Liver (tissue), 9 donors: ENCODE results near the gene COPE. TPM values are rescaled to one million over a fixed set of nuclear protein-coding genes. Genes with fewer than 3 reads are reported as not detected.
A peak's percentile ranks its signal among the peaks of the same experiment; 100 is the strongest.

Experiments
- DNase-seq: peaks from one replicate; pipeline ENCODE4 v3.0.0-alpha.2; 2017; ENCODE audit warnings: low spot score
- H3K27ac ChIP-seq, 2 donors: one replicate each; pipeline ENCODE4 v1.7.0; 2013; ENCODE audit warnings: inconsistent platforms in 2 of 2, low read length in 2 of 2, control low read depth in 1 of 2, low read depth in 1 of 2, mild to moderate bottlenecking in 1 of 2
- H3K27me3 ChIP-seq, 4 donors: one replicate each; pipeline versions ENCODE4 v1.6.1 to v1.7.0; 2013; ENCODE audit warnings: low read length in 3 of 4, inconsistent platforms in 1 of 4, mild to moderate bottlenecking in 1 of 4, moderate library complexity in 1 of 4; ENCODE audit not compliant: control insufficient read depth in 4 of 4, insufficient read depth in 4 of 4
- H3K36me3 ChIP-seq, 4 donors: one replicate each; pipeline versions ENCODE4 v1.6.1 to v1.7.0; 2013; ENCODE audit warnings: low read length in 3 of 4, mild to moderate bottlenecking in 3 of 4, low read depth in 1 of 4, moderate library complexity in 1 of 4; ENCODE audit not compliant: control insufficient read depth in 4 of 4, insufficient read depth in 3 of 4
- H3K4me1 ChIP-seq, 4 donors: one replicate each; pipeline versions ENCODE4 v1.6.1 to v1.7.0; 2013; ENCODE audit warnings: low read length in 3 of 4, mild to moderate bottlenecking in 3 of 4, moderate library complexity in 1 of 4; ENCODE audit not compliant: control insufficient read depth in 4 of 4, insufficient read depth in 4 of 4
- H3K4me3 ChIP-seq, 3 donors: one replicate each; pipeline versions ENCODE4 v1.6.1 to v1.7.0; 2013; ENCODE audit warnings: low read length in 3 of 3, control low read depth in 1 of 3, low read depth in 1 of 3, mild to moderate bottlenecking in 1 of 3
- H3K9ac ChIP-seq, 2 donors: one replicate each; pipeline ENCODE4 v1.7.0; 2013; ENCODE audit warnings: low read length in 2 of 2, mild to moderate bottlenecking in 2 of 2, moderate library complexity in 2 of 2, control low read depth in 1 of 2, low read depth in 1 of 2
- H3K9me3 ChIP-seq, 4 donors: one replicate each; pipeline versions ENCODE4 v1.6.1 to v1.7.0; 2013; ENCODE audit warnings: low read length in 3 of 4; ENCODE audit not compliant: control insufficient read depth in 4 of 4
- ATF3 ChIP-seq: IDR thresholded peaks from 2 replicates; pipeline ENCODE4 v1.6.1; 2016; ENCODE audit warnings: antibody characterized with exemption
- CTCF ChIP-seq: fragments of 150-350 bp; IDR thresholded peaks from 2 replicates; pipeline ENCODE4 v1.5.1; 2017; ENCODE audit warnings: improper control_type of control experiment, low read depth, low read length; ENCODE audit not compliant: missing input control
- EGR1 ChIP-seq, 2 donors: IDR thresholded peaks; 2 replicates each; pipeline ENCODE4 v1.6.1; 2016 to 2018; ENCODE audit warnings: antibody characterized with exemption in 2 of 2, low read depth in 2 of 2
- FOXA1 ChIP-seq: IDR thresholded peaks from 2 replicates; pipeline ENCODE4 v1.6.1; 2016; ENCODE audit warnings: antibody characterized with exemption
- GABPA ChIP-seq, 2 donors: IDR thresholded peaks in 1 of 2; conservative IDR thresholded peaks in 1 of 2; 2 replicates each; pipeline ENCODE4 v1.6.1; 2016; ENCODE audit warnings: antibody characterized with exemption in 2 of 2, mild to moderate bottlenecking in 1 of 2, moderate library complexity in 1 of 2
- HNF4A ChIP-seq, 2 donors: conservative IDR thresholded peaks; 2 replicates each; pipeline ENCODE4 v1.6.1; 2016; ENCODE audit warnings: antibody characterized with exemption in 2 of 2, mild to moderate bottlenecking in 2 of 2
- HNF4G ChIP-seq: IDR thresholded peaks from 2 replicates; pipeline ENCODE4 v1.6.1; 2016; ENCODE audit warnings: antibody characterized with exemption
- JUND ChIP-seq, 2 donors: IDR thresholded peaks; 2 replicates each; pipeline ENCODE4 v1.6.1; 2016; ENCODE audit warnings: antibody characterized with exemption in 2 of 2
- MAX ChIP-seq: IDR thresholded peaks from 2 replicates; pipeline ENCODE4 v1.6.1; 2016; ENCODE audit warnings: antibody characterized with exemption
- REST ChIP-seq: IDR thresholded peaks from 2 replicates; pipeline ENCODE4 v1.6.1; 2016; ENCODE audit warnings: antibody characterized with exemption, mild to moderate bottlenecking
- RXRA ChIP-seq, 2 donors: IDR thresholded peaks; 2 replicates each; pipeline ENCODE4 v1.6.1; 2017 to 2018; ENCODE audit warnings: antibody characterized with exemption in 2 of 2, mild to moderate bottlenecking in 1 of 2
- SP1 ChIP-seq: IDR thresholded peaks from 2 replicates; pipeline ENCODE4 v1.6.1; 2018; ENCODE audit warnings: antibody characterized with exemption, mild to moderate bottlenecking
- TAF1 ChIP-seq: conservative IDR thresholded peaks from 2 replicates; pipeline ENCODE4 v1.6.1; 2016; ENCODE audit warnings: antibody characterized with exemption, mild to moderate bottlenecking
- YY1 ChIP-seq: IDR thresholded peaks from 2 replicates; pipeline ENCODE4 v1.6.1; 2016; ENCODE audit warnings: antibody characterized with exemption, mild to moderate bottlenecking
- ZBTB33 ChIP-seq: IDR thresholded peaks from 2 replicates; pipeline ENCODE4 v1.6.1; 2016; ENCODE audit warnings: antibody characterized with exemption
- WGBS: extraction: QIAGEN DNeasy Blood & Tissue Kit; methylation state at CpG from one replicate; pipeline ENCODE4 v1.1.7; 2013; 5-methylcytosine and 5-hydroxymethylcytosine counted together
- polyA plus RNA-seq, 2 donors: library from polyadenylated mRNA; stranded (reverse) in 1 of 2; unstranded in 1 of 2; fragments of 200-250 nt in 1 of 2; fragments of >200 nt in 1 of 2; fragmentation: Nextera tagmentation in 1 of 2; extraction: Ambion mirVana in 1 of 2; gene quantifications; one replicate each; pipeline versions ENCODE4 v1.2.1 to v1.2.3, GENCODE V29; 2013 to 2015
- total RNA-seq, 2 donors: library from RNA; depleted of rRNA; stranded (reverse); fragments of >200 nt; gene quantifications; one replicate each; pipeline ENCODE4 v1.2.3, GENCODE V29; 2014
- donor health status: healthy.
- donor health status: healthy.
- donor health status: healthy.
- donor health status: healthy.
- donor health status: healthy.

COPE gene
- total and polyA plus RNA-seq, 4 donors = 103 to 204 (median 142) TPM

GRCh38 chr19:18895824-18896341 lies 23.3 kb downstream of the COPE start, which contains the start of gene CERS1:
Gene CERS1 (minus strand): TSS chr19:18896158. CDS start chr19:18896072, 86 bp downstream.
- DNase-seq = no peak
- peak within 1 kb of the TSS in 1 of 3 donors; percentile 49 for H3K4me3 ChIP-seq
- H3K27ac ChIP-seq = no peak within 1 kb of the TSS
- no peaks in the 10 kb centered on the region for H3K9me3 ChIP-seq
- no peak within 1 kb of the TSS for H3K9ac ChIP-seq
- TF ChIP-seq CTCF (no peak), REST (no peak), JUND (IDR thresholded peaks at IDR 0.05) (no peak), EGR1 (IDR thresholded peaks at IDR 0.05; ENCODE audit: low read depth in 2 of 2) (no peak), FOXA1 (no peak), TAF1 (no peak), ATF3 (no peak), RXRA (IDR thresholded peaks at IDR 0.05) (no peak), HNF4G (no peak), HNF4A (conservative IDR thresholded peaks at IDR 0.05) (no peak), MAX (no peak), GABPA (IDR thresholded peaks at IDR 0.05 in 1 of 2, conservative IDR thresholded peaks at IDR 0.05 in 1 of 2) (no peak), SP1 (no peak), ZBTB33 (no peak), YY1 (no peak)
- peaks cover 0 to 17% (median 5%) of the 10 kb centered on the region in 4 donors for H3K36me3 ChIP-seq
- 2% methylated on average over 87 of the region's 89 CpGs for WGBS
- H3K27me3 ChIP-seq = peaks cover 0 to 5% (median 0%) of the 10 kb centered on the region in 4 donors
- peaks cover 2 to 21% (median 10%) of the 10 kb centered on the region in 4 donors for H3K4me1 ChIP-seq
